SK-N-SH (cell line): ENCODE measurements around the gene FLCN. TPM values are rescaled to one million over a fixed set of nuclear protein-coding genes. Genes with fewer than 3 reads are reported as not detected.

Source experiments
- CTCF ChIA-PET: fragments of 300-600, 350-600 bp; formaldehyde crosslinking; extraction: SDS; loops from one replicate; lab custom pipeline; 2021; lab: Yijun Ruan, JAX
- POLR2A ChIA-PET: fragments of 350-600 bp; sonication (Branson Sonifier 250); formaldehyde crosslinking; extraction: SDS; loops from one replicate; lab custom pipeline; 2020; ENCODE audit warnings: antibody characterized with exemption, inconsistent platforms; lab: Yijun Ruan, JAX
- DNase-seq: peaks from one replicate; pipeline ENCODE4 v3.0.0; 2012
- H2AFZ ChIP-seq: fragments of 200-600 bp; sonication (generic); 2 replicates; pipeline ENCODE4 v1.8.1; 2016; ENCODE audit warnings: antibody characterized with exemption, mild to moderate bottlenecking, low read depth
- H3F3A ChIP-seq: fragments of 200-600 bp; sonication (generic); replicated peaks from 2 replicates; pipeline ENCODE3; 2016; ENCODE audit warnings: antibody characterized with exemption, mild to moderate bottlenecking; ENCODE audit not compliant: insufficient read depth
- H3K27ac ChIP-seq, 2 experiments: fragments of 200-500 bp in 1 of 2; fragments of 200-600 bp in 1 of 2; sonication (Bioruptor generic) in 1 of 2; sonication (generic), shearing (Covaris generic) in 1 of 2; 2 replicates each; pipeline versions ENCODE4 v1.5.1 to v1.6.1; 2014 to 2016; ENCODE audit warnings: low read depth in 2 of 2, inconsistent platforms in 1 of 2, low read length in 1 of 2, mild to moderate bottlenecking in 1 of 2, mixed read lengths in 1 of 2
- H3K27me3 ChIP-seq: fragments of 200-600 bp; sonication (generic), shearing (Covaris generic); 2 replicates; pipeline ENCODE4 v1.6.1; 2016; ENCODE audit warnings: mixed run types; ENCODE audit not compliant: insufficient read depth
- H3K36me3 ChIP-seq, 2 experiments: fragments of 200-500 bp in 1 of 2; fragments of 200-600 bp in 1 of 2; sonication (Bioruptor generic) in 1 of 2; sonication (generic) in 1 of 2; replicated peaks in 1 of 2; 2 replicates each; pipeline versions ENCODE3 to v1.5.1; 2014 to 2016; ENCODE audit warnings: low read length in 1 of 2, mild to moderate bottlenecking in 1 of 2; ENCODE audit not compliant: insufficient read depth in 2 of 2, control insufficient read depth in 1 of 2
- H3K4me1 ChIP-seq, 2 experiments: fragments of 200-500 bp in 1 of 2; fragments of 200-600 bp in 1 of 2; sonication (Bioruptor generic) in 1 of 2; sonication (generic), shearing (Covaris generic) in 1 of 2; 2 replicates each; pipeline versions ENCODE4 v1.5.1 to v1.6.1; 2014 to 2016; ENCODE audit warnings: low read depth in 1 of 2, low read length in 1 of 2, mixed run types in 1 of 2; ENCODE audit not compliant: insufficient read depth in 2 of 2, control insufficient read depth in 1 of 2
- H3K4me2 ChIP-seq: fragments of 200-600 bp; sonication (generic), shearing (Covaris generic); 2 replicates; pipeline ENCODE4 v1.6.1; 2017; ENCODE audit warnings: mixed run types
- H3K4me3 ChIP-seq, 2 experiments: fragments of 200-500 bp in 1 of 2; fragments of 200-600 bp in 1 of 2; sonication (Bioruptor generic) in 1 of 2; sonication (generic), shearing (Covaris generic) in 1 of 2; 2 replicates each; pipeline versions ENCODE4 v1.5.1 to v1.8.1; 2014 to 2016; ENCODE audit warnings: low read depth in 2 of 2, inconsistent platforms in 1 of 2, low read length in 1 of 2, mild to moderate bottlenecking in 1 of 2, mixed read lengths in 1 of 2, moderate library complexity in 1 of 2
- H3K79me2 ChIP-seq: fragments of 200-600 bp; sonication (generic); 2 replicates; pipeline ENCODE4 v1.8.1; 2017; ENCODE audit warnings: mild to moderate bottlenecking; ENCODE audit not compliant: insufficient read depth
- H3K9ac ChIP-seq: fragments of 200-600 bp; sonication (generic); 2 replicates; pipeline ENCODE4 v1.6.1; 2017; ENCODE audit warnings: mixed run types
- H3K9me2 ChIP-seq: fragments of 200-600 bp; sonication (generic); 2 replicates; pipeline ENCODE4 v1.6.1; 2017; ENCODE audit warnings: mixed run types
- H3K9me3 ChIP-seq: fragments of 200-600 bp; sonication (generic); 2 replicates; pipeline ENCODE4 v1.6.1; 2017; ENCODE audit warnings: mixed run types, mild to moderate bottlenecking, moderate library complexity
- H4K20me1 ChIP-seq: fragments of 200-600 bp; sonication (generic); 2 replicates; pipeline ENCODE4 v1.6.1; 2017; ENCODE audit warnings: mild to moderate bottlenecking, mixed run types; ENCODE audit not compliant: insufficient read depth
- CTCF ChIP-seq: fragments of 200-600 bp; sonication (generic); IDR thresholded peaks from 2 replicates; pipeline ENCODE4 v1.6.1; 2017; ENCODE audit warnings: antibody characterized with exemption, mild to moderate bottlenecking, moderate library complexity
- EZH2phosphoT487 ChIP-seq: fragments of 200-600 bp; sonication (generic); IDR thresholded peaks from 2 replicates; pipeline ENCODE4 v1.6.1; 2017; ENCODE audit warnings: low read depth, mixed run types, mild to moderate bottlenecking, antibody characterized with exemption, moderate library complexity, borderline replicate concordance
- FOSL2 ChIP-seq: IDR thresholded peaks from 2 replicates; pipeline ENCODE4 v1.4.0; 2012; ENCODE audit warnings: low read depth, mild to moderate bottlenecking, moderate library complexity, borderline replicate concordance
- FOXJ3 ChIP-seq: sonication (generic); formaldehyde crosslinking; IDR thresholded peaks from 2 replicates; pipeline ENCODE4 v1.5.1; 2020; ENCODE audit warnings: mild to moderate bottlenecking, missing genetic modification reagents
- GABPA ChIP-seq: IDR thresholded peaks from 2 replicates; pipeline ENCODE4 v1.4.0; 2012; ENCODE audit warnings: low read depth, mild to moderate bottlenecking
- GATA2 ChIP-seq: sonication (generic); formaldehyde crosslinking; IDR thresholded peaks from 2 replicates; pipeline ENCODE4 v1.5.0; 2020; ENCODE audit warnings: mild to moderate bottlenecking, missing genetic modification reagents
- IRF3 ChIP-seq: fragments of 150-350 bp; IDR thresholded peaks from 2 replicates; pipeline ENCODE4 v1.6.1; 2016; ENCODE audit warnings: mild to moderate bottlenecking, low read depth, low read length
- MXI1 ChIP-seq: IDR thresholded peaks from 2 replicates; pipeline ENCODE4 v1.6.1; 2012; ENCODE audit warnings: mild to moderate bottlenecking, low read depth, low read length, improper control_type of control experiment
- NFIC ChIP-seq: IDR thresholded peaks from 2 replicates; pipeline ENCODE4 v1.4.0; 2012; ENCODE audit warnings: borderline replicate concordance
- NRF1 ChIP-seq: IDR thresholded peaks from 2 replicates; pipeline ENCODE4 v1.6.1; 2012; ENCODE audit warnings: low read depth, mild to moderate bottlenecking, low read length
- PBX3 ChIP-seq: IDR thresholded peaks from 2 replicates; pipeline ENCODE4; 2012
- RXRA ChIP-seq: IDR thresholded peaks from 2 replicates; pipeline ENCODE4 v1.4.0; 2012; ENCODE audit warnings: low read depth, mild to moderate bottlenecking, borderline replicate concordance
- SIN3A ChIP-seq: IDR thresholded peaks from 2 replicates; pipeline ENCODE4 v1.6.1; 2012; ENCODE audit warnings: low read depth, mild to moderate bottlenecking, low read length, moderate library complexity, borderline replicate concordance
- SMC3 ChIP-seq: IDR thresholded peaks from 2 replicates; pipeline ENCODE4 v1.6.1; 2012; ENCODE audit warnings: low read depth, low read length, improper control_type of control experiment
- TAF1 ChIP-seq: IDR thresholded peaks from 2 replicates; pipeline ENCODE4 v1.6.1; 2012; ENCODE audit warnings: low read depth, mild to moderate bottlenecking, low read length, moderate library complexity, borderline replicate concordance
- TCF12 ChIP-seq: IDR thresholded peaks from 2 replicates; pipeline ENCODE4 v1.4.0; 2012
- TEAD4 ChIP-seq: IDR thresholded peaks from 2 replicates; pipeline ENCODE4 v1.4.0; 2012; ENCODE audit warnings: mild to moderate bottlenecking, borderline replicate concordance; ENCODE audit not compliant: insufficient read depth
- USF1 ChIP-seq: IDR thresholded peaks from 2 replicates; pipeline ENCODE4 v1.4.0; 2012; ENCODE audit warnings: low read depth, borderline replicate concordance
- YY1 ChIP-seq: IDR thresholded peaks from 2 replicates; pipeline ENCODE4 v1.4.0; 2012; ENCODE audit warnings: low read depth, mild to moderate bottlenecking
- WGBS: methylation state at CpG from one replicate; pipeline ENCODE4 v1.1.6; 2017; ENCODE audit warnings: low lambda C conversion rate; 5-methylcytosine and 5-hydroxymethylcytosine counted together
- polyA plus RNA-seq, 3 experiments: library from polyadenylated mRNA; depleted of rRNA; stranded (reverse); fragments of >200 nt; gene quantifications; 2 replicates each; pipeline ENCODE4 v1.2.3, GENCODE V29; 2012

Gene FLCN
- polyA plus RNA-seq, 1 of the 3 experiments (the other 2 are of a cell fraction) = 14.6 TPM

GRCh38 chr17:17216776-17217175 lies 20.2 kb downstream of the FLCN start:
- POLR2A ChIA-PET = no interaction called here
- Histone ChIP-seq H3K9me3 (no peaks in the 10 kb centered on the region), H3K79me2 (0 out of 2 replicates have a peak, but pooled peaks cover 3% of the 10 kb centered on the region), H3K27ac (no peak overlapping the region), H3K9me2 (no peaks in the 10 kb centered on the region), H2AFZ (no peak overlapping the region), H3K9ac (no peak overlapping the region), H3K36me3 (peaks cover 25 to 66% of the 10 kb centered on the region in 2 experiments), H3F3A (peaks cover under 1% of the 10 kb centered on the region), H3K4me2 (no peak overlapping the region), H3K4me3 (no peak overlapping the region), H3K4me1 (no peaks in the 10 kb centered on the region), H4K20me1 (no peaks in the 10 kb centered on the region), H3K27me3 (no peaks in the 10 kb centered on the region)
- peak; percentile 57 for DNase-seq
- TF ChIP-seq CTCF (0 out of 2 replicates have a peak, but pooled peaks have one; percentile 19), NRF1 (no peak), YY1 (no peak), NFIC (no peak), IRF3 (no peak)
- 88% methylated on average over 15 of the region's 16 CpGs for WGBS
- CTCF ChIA-PET = no interaction called here

GRCh38 chr17:17216236-17216635 lies 20.7 kb downstream of the FLCN start:
- ChIA-PET CTCF (no interaction called here), POLR2A (no interaction called here)
- Histone ChIP-seq H3K4me2 (no peak overlapping the region), H3F3A (peaks cover 3% of the 10 kb centered on the region), H3K4me3 (no peak overlapping the region), H3K9me3 (no peaks in the 10 kb centered on the region), H3K36me3 (peaks cover 25 to 61% of the 10 kb centered on the region in 2 experiments), H3K9ac (no peak overlapping the region), H3K27ac (no peak overlapping the region), H3K27me3 (no peaks in the 10 kb centered on the region), H4K20me1 (no peaks in the 10 kb centered on the region), H3K4me1 (no peaks in the 10 kb centered on the region), H2AFZ (no peak overlapping the region), H3K79me2 (0 out of 2 replicates have a peak, but pooled peaks cover 3% of the 10 kb centered on the region), H3K9me2 (no peaks in the 10 kb centered on the region)
- no peak for DNase-seq
- WGBS = 97% methylated on average over 7 of the region's 17 CpGs
- TF ChIP-seq GABPA (no peak), FOSL2 (no peak), YY1 (no peak), NRF1 (no peak), USF1 (no peak), IRF3 (no peak), RXRA (no peak), SMC3 (no peak), CTCF (no peak), TAF1 (no peak), PBX3 (no peak), MXI1 (no peak), NFIC (no peak), TCF12 (no peak), GATA2 (no peak), FOXJ3 (CRISPR knock-in tag) (no peak), EZH2phosphoT487 (no peak), SIN3A (no peak), TEAD4 (no peak)
